BE2C (cell line): ENCODE data around the gene GLT6D1.
A peak's percentile ranks its signal among the peaks of the same experiment; 100 is the strongest.
"Not testable (repeated sequence)": the region's sequence is repeated elsewhere in the genome, so short reads cannot be mapped to it uniquely, and the experiment has no call there.

ENCODE experiments used
- DNase-seq: peaks from one replicate; pipeline ENCODE4 v3.0.0-alpha.2; 2020
- H3K27me3 ChIP-seq: fragments of 250-450 bp; sonication (Bioruptor Pico); 2 replicates; pipeline ENCODE4 v1.5.1; 2020; ENCODE audit warnings: mild to moderate bottlenecking
- H3K36me3 ChIP-seq: fragments of 250-450 bp; sonication (Bioruptor Pico); 2 replicates; pipeline ENCODE4 v1.5.1; 2020; ENCODE audit warnings: mild to moderate bottlenecking
- H3K4me1 ChIP-seq: fragments of 250-450 bp; sonication (Bioruptor Pico); 2 replicates; pipeline ENCODE4 v1.5.1; 2020
- H3K4me3 ChIP-seq: 2 replicates; pipeline ENCODE4 v1.5.1; 2011; ENCODE audit warnings: low read depth, low read length
- H3K9me3 ChIP-seq: fragments of 250-450 bp; sonication (Bioruptor Pico); 2 replicates; pipeline ENCODE4 v1.5.1; 2020
- TF ChIP-seq, protein P1 (sequence below): IDR thresholded peaks from 2 replicates; pipeline ENCODE4 v1.5.1; 2012; ENCODE audit warnings: mild to moderate bottlenecking, low read depth, low read length

Gene GLT6D1

DNA sequence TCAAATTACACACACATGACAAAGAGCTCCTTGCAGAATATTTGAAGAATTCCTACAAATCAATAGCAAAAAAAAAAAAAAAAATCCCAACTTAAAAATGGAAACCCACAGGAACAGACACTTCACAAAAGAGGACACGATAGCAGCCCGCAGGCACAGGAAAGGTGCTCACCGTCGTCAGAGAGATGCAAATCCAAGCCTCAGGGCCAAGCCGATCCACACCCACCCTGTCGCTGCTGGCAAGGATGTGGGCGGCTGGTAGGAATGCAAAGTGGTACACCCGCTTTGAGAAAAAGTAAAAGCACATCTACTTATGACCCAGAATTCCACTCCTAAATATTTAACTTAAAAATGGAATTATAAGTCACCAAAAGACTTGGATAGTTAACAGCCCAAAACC is 34.6 kb upstream of the GLT6D1 start:
- no peaks in the 10 kb centered on the region; the same call in none of the 2 replicates for H3K27me3 ChIP-seq
- no peaks in the 10 kb centered on the region for H3K4me1 ChIP-seq
- DNase-seq: no peak
- H3K4me3 ChIP-seq: no peak overlapping the region
- TF ChIP-seq, protein P1, sequence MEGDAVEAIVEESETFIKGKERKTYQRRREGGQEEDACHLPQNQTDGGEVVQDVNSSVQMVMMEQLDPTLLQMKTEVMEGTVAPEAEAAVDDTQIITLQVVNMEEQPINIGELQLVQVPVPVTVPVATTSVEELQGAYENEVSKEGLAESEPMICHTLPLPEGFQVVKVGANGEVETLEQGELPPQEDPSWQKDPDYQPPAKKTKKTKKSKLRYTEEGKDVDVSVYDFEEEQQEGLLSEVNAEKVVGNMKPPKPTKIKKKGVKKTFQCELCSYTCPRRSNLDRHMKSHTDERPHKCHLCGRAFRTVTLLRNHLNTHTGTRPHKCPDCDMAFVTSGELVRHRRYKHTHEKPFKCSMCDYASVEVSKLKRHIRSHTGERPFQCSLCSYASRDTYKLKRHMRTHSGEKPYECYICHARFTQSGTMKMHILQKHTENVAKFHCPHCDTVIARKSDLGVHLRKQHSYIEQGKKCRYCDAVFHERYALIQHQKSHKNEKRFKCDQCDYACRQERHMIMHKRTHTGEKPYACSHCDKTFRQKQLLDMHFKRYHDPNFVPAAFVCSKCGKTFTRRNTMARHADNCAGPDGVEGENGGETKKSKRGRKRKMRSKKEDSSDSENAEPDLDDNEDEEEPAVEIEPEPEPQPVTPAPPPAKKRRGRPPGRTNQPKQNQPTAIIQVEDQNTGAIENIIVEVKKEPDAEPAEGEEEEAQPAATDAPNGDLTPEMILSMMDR: no peak
- no peaks in the 10 kb centered on the region for H3K9me3 ChIP-seq
- no peaks in the 10 kb centered on the region for H3K36me3 ChIP-seq

DNA sequence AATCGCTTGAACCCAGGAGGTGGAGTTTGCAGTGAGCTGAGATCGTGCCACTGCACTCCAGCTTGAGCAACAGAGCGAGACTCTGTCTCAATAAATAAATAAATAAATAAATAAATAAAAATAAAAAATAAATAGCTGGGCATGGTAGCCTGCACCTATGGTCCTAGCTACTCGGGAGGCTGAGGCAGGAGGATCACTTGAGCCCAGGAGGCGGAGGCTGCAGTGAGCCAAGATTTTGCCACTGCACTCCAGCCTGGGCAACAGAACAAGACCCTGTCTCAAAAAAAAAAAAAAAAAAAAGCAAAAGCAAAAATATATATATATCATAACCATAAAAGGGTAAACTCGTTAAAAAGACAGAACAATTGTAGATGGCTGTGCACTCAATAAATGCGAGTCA is 33.4 kb upstream of the GLT6D1 start:
- H3K27me3 ChIP-seq: not testable (repeated sequence)

GRCh38 chr9:135671591-135672041 is 32.3 kb upstream of the GLT6D1 start:
- TF ChIP-seq, protein P1: peak; percentile 41
- Histone ChIP-seq H3K27me3 (no peaks in the 10 kb centered on the region; the same call in none of the 2 replicates), H3K36me3 (no peaks in the 10 kb centered on the region), H3K9me3 (no peaks in the 10 kb centered on the region), H3K4me3 (no peak overlapping the region), H3K4me1 (no peaks in the 10 kb centered on the region)
- DNase-seq: peak; percentile 54

More for the DNA sequence above, 33.4 kb upstream of the GLT6D1 start:
- H3K9me3 ChIP-seq, H3K36me3 ChIP-seq, DNase-seq, H3K4me3 ChIP-seq, H3K4me1 ChIP-seq: not testable (repeated sequence)

DNA sequence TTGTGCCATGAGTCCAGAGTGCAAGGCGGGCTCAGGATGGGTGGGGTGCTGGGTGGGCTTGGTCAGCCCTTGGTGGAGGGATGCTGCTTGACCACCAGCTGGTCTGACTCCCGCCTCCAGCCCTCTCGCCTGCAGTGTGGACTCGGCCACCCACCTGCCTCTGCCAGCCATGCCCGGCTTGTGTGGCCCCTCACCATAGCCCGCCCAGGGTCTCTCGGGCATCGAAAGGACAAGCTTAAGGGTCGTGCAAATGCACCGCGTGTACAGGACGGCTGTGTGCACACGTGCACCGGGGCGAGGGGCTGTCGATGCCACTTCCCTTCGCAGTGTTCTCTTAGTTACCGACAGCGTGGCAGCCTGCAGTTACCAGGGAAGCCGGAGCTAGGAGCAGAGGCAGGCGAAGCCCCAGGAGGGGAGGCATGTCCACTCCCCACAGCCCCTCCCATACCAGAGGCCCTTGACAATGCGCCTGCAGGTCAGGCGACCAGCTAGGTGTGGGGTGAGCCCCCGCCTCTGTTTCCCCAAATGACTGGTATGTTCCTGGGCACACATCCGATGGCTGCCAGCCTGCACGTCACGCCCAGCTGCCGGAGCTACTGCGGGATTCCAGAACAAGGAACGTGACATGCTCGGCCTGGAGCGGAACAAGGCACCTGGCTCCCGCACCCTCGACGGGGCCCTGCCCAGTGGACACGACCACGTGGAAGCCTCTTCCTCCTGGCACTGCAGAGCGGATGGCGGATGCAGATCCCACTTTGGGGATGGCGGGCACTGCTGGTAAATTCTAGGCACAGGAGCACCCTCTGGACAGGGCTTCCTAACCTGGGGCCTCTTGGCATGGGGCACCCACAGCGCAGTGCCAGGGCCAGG is 31.6 kb upstream of the GLT6D1 start:
- no peaks in the 10 kb centered on the region for H3K9me3 ChIP-seq
- DNase-seq: no peak
- H3K4me1 ChIP-seq: no peaks in the 10 kb centered on the region
- TF ChIP-seq, protein P1: no peak
- no peaks in the 10 kb centered on the region; the same call in none of the 2 replicates for H3K27me3 ChIP-seq
- no peaks in the 10 kb centered on the region for H3K36me3 ChIP-seq
- H3K4me3 ChIP-seq: no peak overlapping the region

- TF ChIP-seq, protein P1: no peak
Observed at GRCh38 chr9:135669616-135670285, 30.4 kb upstream of the GLT6D1 start.

DNA sequence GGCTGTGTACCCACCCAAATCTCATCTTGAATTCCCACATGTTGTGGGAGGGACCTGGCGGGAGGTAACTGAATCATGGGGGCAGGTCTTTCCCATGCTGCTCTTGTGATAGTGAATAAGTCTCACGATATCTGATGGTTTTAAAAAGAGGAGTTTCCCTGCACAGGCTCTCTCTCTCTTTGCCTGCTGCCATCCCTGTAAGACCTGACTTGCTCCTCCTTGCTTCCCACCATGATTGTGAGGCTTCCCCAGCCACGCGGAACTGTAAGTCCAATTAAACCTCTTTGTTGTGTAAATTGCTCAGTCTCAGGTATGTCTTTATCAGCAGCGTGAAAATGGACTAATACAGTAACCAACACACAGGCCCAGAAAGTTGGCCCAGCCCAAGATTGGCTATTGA is 29.7 kb upstream of the GLT6D1 start:
- not testable (repeated sequence) for DNase-seq, H3K4me1 ChIP-seq, H3K4me3 ChIP-seq, H3K9me3 ChIP-seq, H3K36me3 ChIP-seq, H3K27me3 ChIP-seq

More at GRCh38 chr9:135669616-135670285, 30.4 kb upstream of the GLT6D1 start:
- no peaks in the 10 kb centered on the region for H3K9me3 ChIP-seq
- H3K4me1 ChIP-seq: no peaks in the 10 kb centered on the region
- H3K27me3 ChIP-seq: no peaks in the 10 kb centered on the region; the same call in none of the 2 replicates
- H3K36me3 ChIP-seq: no peaks in the 10 kb centered on the region
- H3K4me3 ChIP-seq: no peak overlapping the region
- DNase-seq: no peak
